ENCODE measurements around the gene FKBP1A. TPM values are rescaled to one million over a fixed set of nuclear protein-coding genes. Genes with fewer than 3 reads are reported as not detected.

FKBP1A gene
- total RNA-seq, 1 experiment from 2014 or later = 196 TPM

- WGBS (ENCODE audit: extremely low coverage, insufficient read length, low lambda C conversion rate) = no CpG with 5 or more reads among the region's 2 CpGs
- no peaks in the 10 kb centered on the region for H3K79me1 ChIP-seq (ENCODE audit: insufficient read depth, low read depth, low read length, poor library complexity, severe bottlenecking)
Observed at GRCh38 chr20:1346315-1346969, 46.4 kb downstream of the FKBP1A start.

More at GRCh38 chr20:1346315-1346969, 46.4 kb downstream of the FKBP1A start:
- no peak overlapping the region for H3K56ac ChIP-seq (ENCODE audit: insufficient read length, low read depth, low read length)
- no peaks in the 10 kb centered on the region for H4K20me1 ChIP-seq (ENCODE audit: control insufficient read depth, insufficient read depth, insufficient read length)
- no peak overlapping the region for H3K14ac ChIP-seq (ENCODE audit: insufficient read depth, low read length)
- no peaks in the 10 kb centered on the region; the same call in 1 of the 2 replicates for H3K27me3 ChIP-seq (ENCODE audit: insufficient read depth, low read length)
- no peak overlapping the region for H2AFZ ChIP-seq (ENCODE audit: low read length)
- no peak overlapping the region for H3T11ph ChIP-seq (ENCODE audit: low read length)
- no peak overlapping the region for H3K23ac ChIP-seq (ENCODE audit: insufficient read length, low read depth, low read length)
- H3K23me2 ChIP-seq (ENCODE audit: insufficient read length, low read depth, low read length, poor library complexity, severe bottlenecking) = no peaks in the 10 kb centered on the region
- Mint-ChIP-seq H3K27ac (no peak overlapping the region), H3K27me3 (ENCODE audit: low read depth) (no peaks in the 10 kb centered on the region), H3K9me3 (peaks cover 10 to 14% of the 10 kb centered on the region in 2 experiments), H3K4me3 (no peak overlapping the region), H3K4me1 (no peaks in the 10 kb centered on the region), H3K36me3 (ENCODE audit: insufficient read depth in 1 of 3, low read depth in 3 of 3) (peaks cover 8 to 30% (median 23%) of the 10 kb centered on the region in 3 experiments)
- no peak overlapping the region for H3K9ac ChIP-seq (ENCODE audit: extremely low read depth, insufficient read length, low read length)
- no peak overlapping the region for H3K18ac ChIP-seq (ENCODE audit: insufficient read length, low read depth, low read length)
- no peak overlapping the region for H3K4me2 ChIP-seq (ENCODE audit: insufficient read depth, insufficient read length, low read length)
- no peaks in the 10 kb centered on the region for H3K4me1 ChIP-seq (ENCODE audit: insufficient read depth, low read length)
- H4K91ac ChIP-seq (ENCODE audit: insufficient read length, low read depth, low read length) = no peak overlapping the region
- H2BK120ac ChIP-seq (ENCODE audit: low read depth, low read length, poor library complexity, severe bottlenecking) = no peak overlapping the region
- no peak overlapping the region for H2BK12ac ChIP-seq (ENCODE audit: insufficient read length, low read depth, low read length)
- H2BK15ac ChIP-seq (ENCODE audit: low read depth, low read length) = no peak overlapping the region
- H2BK5ac ChIP-seq (ENCODE audit: insufficient read length, low read length) = no peak overlapping the region
- DNase-seq = no peak
- no peak overlapping the region for H4K8ac ChIP-seq (replicated peaks; ENCODE audit: insufficient read length, low read depth, low read length)
- H3K27ac ChIP-seq (ENCODE audit: insufficient read length, low read depth, low read length) = no peak overlapping the region
- no peak overlapping the region for H3K4ac ChIP-seq (ENCODE audit: low read depth, low read length)
- H2BK20ac ChIP-seq (ENCODE audit: low read depth, low read length, poor library complexity, severe bottlenecking) = no peak overlapping the region
- no peaks in the 10 kb centered on the region for H3K79me2 ChIP-seq (ENCODE audit: insufficient read depth, low read length)
- H3K9me3 ChIP-seq (ENCODE audit: control insufficient read depth, low read depth, low read length) = no peaks in the 10 kb centered on the region
- no peak overlapping the region for H2AK5ac ChIP-seq (ENCODE audit: insufficient read length, low read length)
- TF ChIP-seq CTCF (conservative IDR thresholded peaks at IDR 0.05) = no peak
- H4K5ac ChIP-seq (ENCODE audit: insufficient read length, low read depth, low read length) = no peak overlapping the region

Data from H9 (cell line).